Thyroid gland (tissue), 4 donors: ENCODE measurements around the gene TSPAN17.

ENCODE experiments used
- CTCF ChIP-seq, 6 experiments: fragments of 200-600 bp in 3 of 6; fragments of 450-650 bp in 3 of 6; sonication (generic) in 3 of 6; IDR thresholded peaks; one replicate each; pipeline ENCODE4 v1.5.1; 2016 to 2019; ENCODE audit warnings: antibody characterized with exemption in 6 of 6, mild to moderate bottlenecking in 2 of 6, inconsistent platforms in 1 of 6, moderate library complexity in 1 of 6
- POLR2A ChIP-seq, 2 donors: fragments of 450-650 bp; IDR thresholded peaks; one replicate each; pipeline ENCODE4 v1.6.1; 2017; ENCODE audit warnings: antibody characterized with exemption in 2 of 2, mild to moderate bottlenecking in 2 of 2, moderate library complexity in 1 of 2

GRCh38 chr5:176652136-176652535 lies 4.9 kb downstream of the TSPAN17 start:
- TF ChIP-seq POLR2A (IDR thresholded peaks at IDR 0.05): no peak
- no peak for TF ChIP-seq CTCF (IDR thresholded peaks at IDR 0.05)
